Measurements from ENCODE around the gene MRPL22.
"Not testable (repeated sequence)": the region's sequence is repeated elsewhere in the genome, so short reads cannot be mapped to it uniquely, and the experiment has no call there.

The MRPL22 gene

GRCh38 chr5:154899151-154899816 lies 41.6 kb upstream of the MRPL22 start:
- WGBS (ENCODE audit: insufficient coverage) = 100% methylated on average over 6 of the region's 9 CpGs
- H3K4me1 ChIP-seq (ENCODE audit: control extremely low read depth in 1 of 4, control insufficient read depth in 4 of 4, insufficient read depth in 4 of 4, low read length in 3 of 4) = no peaks in the 10 kb centered on the region
- POLR2A ChIA-PET = interaction anchor here (0.6 kb wide), 1 partner anchor 23 kb away, joined by 3 read pairs; no protein-coding TSS in a partner anchor
- H3K27me3 ChIP-seq (replicated peaks in 2 of 5; ENCODE audit: control insufficient read depth in 4 of 5, insufficient read depth in 5 of 5, low read length in 4 of 5) = no peaks in the 10 kb centered on the region
- H3K9me3 ChIP-seq (ENCODE audit: control extremely low read depth in 1 of 5, control insufficient read depth in 4 of 5, insufficient read depth in 2 of 5, low read depth in 1 of 5, low read length in 4 of 5) = no peaks in the 10 kb centered on the region
- CTCF ChIA-PET = no interaction called here
- no peak overlapping the region for H3K4me3 ChIP-seq (ENCODE audit: control insufficient read depth in 1 of 7, extremely low read depth in 1 of 7, insufficient read depth in 4 of 7, low read depth in 2 of 7, low read length in 6 of 7)
- peaks cover 11 to 87% (median 63%) of the 10 kb centered on the region in 4 experiments for H3K36me3 ChIP-seq (ENCODE audit: control insufficient read depth in 4 of 4, insufficient read depth in 4 of 4, low read length in 3 of 4)
- H3K27ac ChIP-seq (ENCODE audit: insufficient read depth in 1 of 2, low read depth in 1 of 2, low read length in 2 of 2, poor library complexity in 1 of 2, severe bottlenecking in 2 of 2) = no peak overlapping the region
- no peak for DNase-seq

GRCh38 chr5:154900066-154900465 lies 40.8 kb upstream of the MRPL22 start:
- Histone ChIP-seq H3K9me3 (ENCODE audit: control extremely low read depth in 1 of 5, control insufficient read depth in 4 of 5, insufficient read depth in 2 of 5, low read depth in 1 of 5, low read length in 4 of 5) (no peaks in the 10 kb centered on the region), H3K4me1 (ENCODE audit: control extremely low read depth in 1 of 4, control insufficient read depth in 4 of 4, insufficient read depth in 4 of 4, low read length in 3 of 4) (no peaks in the 10 kb centered on the region), H3K4me3 (ENCODE audit: control insufficient read depth in 1 of 7, extremely low read depth in 1 of 7, insufficient read depth in 4 of 7, low read depth in 2 of 7, low read length in 6 of 7) (no peak overlapping the region), H3K36me3 (ENCODE audit: control insufficient read depth in 4 of 4, insufficient read depth in 4 of 4, low read length in 3 of 4) (peaks cover 11 to 90% (median 66%) of the 10 kb centered on the region in 4 experiments), H3K27ac (ENCODE audit: insufficient read depth in 1 of 2, low read depth in 1 of 2, low read length in 2 of 2, poor library complexity in 1 of 2, severe bottlenecking in 2 of 2) (no peak overlapping the region), H3K27me3 (replicated peaks in 2 of 5; ENCODE audit: control insufficient read depth in 4 of 5, insufficient read depth in 5 of 5, low read length in 4 of 5) (no peaks in the 10 kb centered on the region)
- ChIA-PET CTCF (interaction anchor here (1.1 to 1.3 kb wide), 3 partner anchors 9 to 17 kb away, joined by 3 read pairs; no protein-coding TSS in a partner anchor), POLR2A (no interaction called here)
- no peak for DNase-seq
- WGBS (ENCODE audit: insufficient coverage) = no CpG with 5 or more reads among the region's 1 CpG

- Histone ChIP-seq H3K9me3 (ENCODE audit: control extremely low read depth in 1 of 5, control insufficient read depth in 4 of 5, insufficient read depth in 2 of 5, low read depth in 1 of 5, low read length in 4 of 5) (no peaks in the 10 kb centered on the region), H3K4me3 (ENCODE audit: control insufficient read depth in 1 of 7, extremely low read depth in 1 of 7, insufficient read depth in 4 of 7, low read depth in 2 of 7, low read length in 6 of 7) (no peak overlapping the region), H3K27me3 (replicated peaks in 2 of 5; ENCODE audit: control insufficient read depth in 4 of 5, insufficient read depth in 5 of 5, low read length in 4 of 5) (no peaks in the 10 kb centered on the region), H3K27ac (ENCODE audit: insufficient read depth in 1 of 2, low read depth in 1 of 2, low read length in 2 of 2, poor library complexity in 1 of 2, severe bottlenecking in 2 of 2) (no peak overlapping the region), H3K36me3 (ENCODE audit: control insufficient read depth in 4 of 4, insufficient read depth in 4 of 4, low read length in 3 of 4) (peaks cover 10 to 91% (median 63%) of the 10 kb centered on the region in 4 experiments), H3K4me1 (ENCODE audit: control extremely low read depth in 1 of 4, control insufficient read depth in 4 of 4, insufficient read depth in 4 of 4, low read length in 3 of 4) (no peaks in the 10 kb centered on the region)
- no peak for DNase-seq
- POLR2A ChIA-PET = no interaction called here
- WGBS (ENCODE audit: insufficient coverage) = 100% methylated on average over 1 of the region's 2 CpGs
- CTCF ChIA-PET = interaction anchor here (0.7 to 1.2 kb wide), 3 partner anchors 11 to 19 kb away, joined by 3 read pairs; no protein-coding TSS in a partner anchor
These were observed 39.6 kb upstream of the MRPL22 start for GRCh38 chr5:154901276-154901675.

- Histone ChIP-seq H3K27me3 (replicated peaks in 2 of 5; ENCODE audit: control insufficient read depth in 4 of 5, insufficient read depth in 5 of 5, low read length in 4 of 5) (no peaks in the 10 kb centered on the region), H3K9me3 (ENCODE audit: control extremely low read depth in 1 of 5, control insufficient read depth in 4 of 5, insufficient read depth in 2 of 5, low read depth in 1 of 5, low read length in 4 of 5) (no peaks in the 10 kb centered on the region), H3K4me3 (ENCODE audit: control insufficient read depth in 1 of 7, extremely low read depth in 1 of 7, insufficient read depth in 4 of 7, low read depth in 2 of 7, low read length in 6 of 7) (no peak overlapping the region), H3K4me1 (ENCODE audit: control extremely low read depth in 1 of 4, control insufficient read depth in 4 of 4, insufficient read depth in 4 of 4, low read length in 3 of 4) (no peaks in the 10 kb centered on the region), H3K27ac (ENCODE audit: insufficient read depth in 1 of 2, low read depth in 1 of 2, low read length in 2 of 2, poor library complexity in 1 of 2, severe bottlenecking in 2 of 2) (no peak overlapping the region), H3K36me3 (ENCODE audit: control insufficient read depth in 4 of 4, insufficient read depth in 4 of 4, low read length in 3 of 4) (peaks cover 14 to 90% (median 63%) of the 10 kb centered on the region in 4 experiments)
- ChIA-PET POLR2A (no interaction called here), CTCF (interaction anchor here (1.2 to 1.4 kb wide), 2 partner anchors 14 to 252 kb away, joined by 3 read pairs; no protein-coding TSS in a partner anchor)
- DNase-seq = no peak
- WGBS (ENCODE audit: insufficient coverage) = 97% methylated on average over 4 of the region's 6 CpGs
These were observed 39.0 kb upstream of the MRPL22 start for GRCh38 chr5:154901913-154902312.

- H3K9me3 ChIP-seq (ENCODE audit: control extremely low read depth in 1 of 5, control insufficient read depth in 4 of 5, insufficient read depth in 2 of 5, low read depth in 1 of 5, low read length in 4 of 5); H3K27me3 ChIP-seq (replicated peaks in 2 of 5; ENCODE audit: control insufficient read depth in 4 of 5, insufficient read depth in 5 of 5, low read length in 4 of 5); H3K27ac ChIP-seq (ENCODE audit: insufficient read depth in 1 of 2, low read depth in 1 of 2, low read length in 2 of 2, poor library complexity in 1 of 2, severe bottlenecking in 2 of 2); H3K4me3 ChIP-seq (ENCODE audit: control insufficient read depth in 1 of 7, extremely low read depth in 1 of 7, insufficient read depth in 4 of 7, low read depth in 2 of 7, low read length in 6 of 7); H3K4me1 ChIP-seq (ENCODE audit: control extremely low read depth in 1 of 4, control insufficient read depth in 4 of 4, insufficient read depth in 4 of 4, low read length in 3 of 4); DNase-seq; POLR2A ChIA-PET: not testable (repeated sequence)
- 100% methylated on average over 3 of the region's 7 CpGs for WGBS (ENCODE audit: insufficient coverage)
- peaks cover 14 to 83% (median 58%) of the 10 kb centered on the region in 4 experiments for H3K36me3 ChIP-seq (ENCODE audit: control insufficient read depth in 4 of 4, insufficient read depth in 4 of 4, low read length in 3 of 4)
- CTCF ChIA-PET = interaction anchor here (0.8 kb wide), 1 partner anchor 9 kb away, joined by 4 read pairs; no protein-coding TSS in a partner anchor
These were observed 35.3 kb upstream of the MRPL22 start for GRCh38 chr5:154905601-154906000.

- no peak for DNase-seq
- CTCF ChIA-PET = interaction anchor here (0.9 to 1.9 kb wide), 3 partner anchors 12 to 24 kb away, joined by 3 to 7 read pairs (median 3); no protein-coding TSS in a partner anchor
- Histone ChIP-seq H3K36me3 (ENCODE audit: control insufficient read depth in 4 of 4, insufficient read depth in 4 of 4, low read length in 3 of 4) (peaks cover 20 to 75% (median 53%) of the 10 kb centered on the region in 4 experiments), H3K27me3 (replicated peaks in 2 of 5; ENCODE audit: control insufficient read depth in 4 of 5, insufficient read depth in 5 of 5, low read length in 4 of 5) (no peaks in the 10 kb centered on the region), H3K4me1 (ENCODE audit: control extremely low read depth in 1 of 4, control insufficient read depth in 4 of 4, insufficient read depth in 4 of 4, low read length in 3 of 4) (no peaks in the 10 kb centered on the region), H3K4me3 (ENCODE audit: control insufficient read depth in 1 of 7, extremely low read depth in 1 of 7, insufficient read depth in 4 of 7, low read depth in 2 of 7, low read length in 6 of 7) (no peak overlapping the region), H3K9me3 (ENCODE audit: control extremely low read depth in 1 of 5, control insufficient read depth in 4 of 5, insufficient read depth in 2 of 5, low read depth in 1 of 5, low read length in 4 of 5) (no peaks in the 10 kb centered on the region), H3K27ac (ENCODE audit: insufficient read depth in 1 of 2, low read depth in 1 of 2, low read length in 2 of 2, poor library complexity in 1 of 2, severe bottlenecking in 2 of 2) (no peak overlapping the region)
- 100% methylated on average over 1 of the region's 3 CpGs for WGBS (ENCODE audit: insufficient coverage)
- POLR2A ChIA-PET = no interaction called here
These were observed 24.0 kb upstream of the MRPL22 start for GRCh38 chr5:154916874-154917273.

- H3K27ac ChIP-seq (ENCODE audit: insufficient read depth in 1 of 2, low read depth in 1 of 2, low read length in 2 of 2, poor library complexity in 1 of 2, severe bottlenecking in 2 of 2) = no peak overlapping the region
- H3K4me3 ChIP-seq (ENCODE audit: control insufficient read depth in 1 of 7, extremely low read depth in 1 of 7, insufficient read depth in 4 of 7, low read depth in 2 of 7, low read length in 6 of 7) = no peak overlapping the region
- ChIA-PET POLR2A (no interaction called here), CTCF (interaction anchor here (1.0 to 1.9 kb wide), 2 partner anchors 11 to 15 kb away, joined by 3 to 7 read pairs; no protein-coding TSS in a partner anchor)
- H3K27me3 ChIP-seq (replicated peaks in 2 of 5; ENCODE audit: control insufficient read depth in 4 of 5, insufficient read depth in 5 of 5, low read length in 4 of 5) = no peaks in the 10 kb centered on the region
- WGBS (ENCODE audit: insufficient coverage) = 100% methylated on average over 1 of the region's 4 CpGs
- no peaks in the 10 kb centered on the region for H3K4me1 ChIP-seq (ENCODE audit: control extremely low read depth in 1 of 4, control insufficient read depth in 4 of 4, insufficient read depth in 4 of 4, low read length in 3 of 4)
- no peaks in the 10 kb centered on the region for H3K9me3 ChIP-seq (ENCODE audit: control extremely low read depth in 1 of 5, control insufficient read depth in 4 of 5, insufficient read depth in 2 of 5, low read depth in 1 of 5, low read length in 4 of 5)
- peaks cover 14 to 69% (median 46%) of the 10 kb centered on the region in 4 experiments for H3K36me3 ChIP-seq (ENCODE audit: control insufficient read depth in 4 of 4, insufficient read depth in 4 of 4, low read length in 3 of 4)
- no peak for DNase-seq
These were observed 23.1 kb upstream of the MRPL22 start for GRCh38 chr5:154917757-154918156.

Measured in common myeloid progenitor, CD34-positive (primary cell).